Ovary (tissue), 3 donors: ENCODE measurements around the gene SEC11A.

Experiments used
- POLR2A ChIP-seq: fragments of 450-650 bp; IDR thresholded peaks from one replicate; pipeline ENCODE4 v1.6.1; 2017; ENCODE audit warnings: antibody characterized with exemption, mild to moderate bottlenecking, moderate library complexity
- TF ChIP-seq, protein P1 (sequence below), 3 donors: fragments of 450-650 bp in 2 of 3; fragments of 200-600 bp in 1 of 3; IDR thresholded peaks; one replicate each; pipeline versions ENCODE4 v1.5.1 to v1.8.0; 2016 to 2022; ENCODE audit warnings: antibody characterized with exemption in 3 of 3, mild to moderate bottlenecking in 1 of 3
- donor health status: DM: no; HTN: no; CAD: no.

DNA sequence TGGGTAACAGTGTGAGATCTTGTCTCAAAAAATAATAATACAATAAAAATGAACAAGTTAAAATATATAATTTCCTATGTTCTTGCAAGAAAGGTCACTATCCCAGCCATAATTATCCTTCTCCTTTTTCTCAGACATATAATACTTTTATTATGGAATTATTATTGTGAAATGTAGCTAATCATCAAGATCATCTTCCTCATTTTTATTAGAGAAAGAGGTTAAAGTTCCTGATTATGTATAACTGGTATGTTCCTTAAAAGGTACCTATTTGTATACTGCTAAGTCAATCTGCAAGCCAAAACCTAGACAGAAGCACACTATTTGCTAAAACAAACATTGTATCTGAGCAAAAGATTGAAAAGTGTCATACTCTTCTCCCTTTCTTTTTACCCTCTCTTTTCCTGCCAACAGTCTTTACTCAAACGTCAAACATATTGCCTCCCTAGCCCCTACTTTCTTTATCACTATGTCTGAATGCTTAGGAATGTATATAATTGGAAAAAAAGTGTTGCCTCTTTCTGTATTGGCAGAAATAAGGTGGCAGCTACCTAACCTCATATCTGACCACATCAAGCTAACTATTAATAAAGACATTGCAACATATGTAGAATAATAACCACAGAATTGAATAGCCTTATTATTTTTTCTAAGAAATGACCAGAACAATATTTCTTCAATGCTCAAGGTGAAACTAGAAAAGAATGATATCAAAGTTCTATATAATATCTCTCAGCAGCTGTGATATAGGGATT, 18.5 kb downstream of the SEC11A start:
- TF ChIP-seq, protein P1, sequence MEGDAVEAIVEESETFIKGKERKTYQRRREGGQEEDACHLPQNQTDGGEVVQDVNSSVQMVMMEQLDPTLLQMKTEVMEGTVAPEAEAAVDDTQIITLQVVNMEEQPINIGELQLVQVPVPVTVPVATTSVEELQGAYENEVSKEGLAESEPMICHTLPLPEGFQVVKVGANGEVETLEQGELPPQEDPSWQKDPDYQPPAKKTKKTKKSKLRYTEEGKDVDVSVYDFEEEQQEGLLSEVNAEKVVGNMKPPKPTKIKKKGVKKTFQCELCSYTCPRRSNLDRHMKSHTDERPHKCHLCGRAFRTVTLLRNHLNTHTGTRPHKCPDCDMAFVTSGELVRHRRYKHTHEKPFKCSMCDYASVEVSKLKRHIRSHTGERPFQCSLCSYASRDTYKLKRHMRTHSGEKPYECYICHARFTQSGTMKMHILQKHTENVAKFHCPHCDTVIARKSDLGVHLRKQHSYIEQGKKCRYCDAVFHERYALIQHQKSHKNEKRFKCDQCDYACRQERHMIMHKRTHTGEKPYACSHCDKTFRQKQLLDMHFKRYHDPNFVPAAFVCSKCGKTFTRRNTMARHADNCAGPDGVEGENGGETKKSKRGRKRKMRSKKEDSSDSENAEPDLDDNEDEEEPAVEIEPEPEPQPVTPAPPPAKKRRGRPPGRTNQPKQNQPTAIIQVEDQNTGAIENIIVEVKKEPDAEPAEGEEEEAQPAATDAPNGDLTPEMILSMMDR (IDR thresholded peaks at IDR 0.05): no peak
- no peak for TF ChIP-seq POLR2A
